HepG2 (cell line): ENCODE measurements around the gene EEF1E1. TPM values are rescaled to one million over a fixed set of nuclear protein-coding genes. Genes with fewer than 3 reads are reported as not detected.
A peak's percentile ranks its signal among the peaks of the same experiment; 100 is the strongest.

Experiments used
- ARHGAP35 ChIP-seq: sonication (generic); formaldehyde crosslinking; IDR thresholded peaks from 2 replicates; pipeline ENCODE4 v1.9.0; 2022; ENCODE audit warnings: mild to moderate bottlenecking, inconsistent platforms, moderate library complexity, missing genetic modification reagents, borderline replicate concordance
- BHLHE40 ChIP-seq: IDR thresholded peaks from 2 replicates; pipeline ENCODE4 v1.6.1; 2011; ENCODE audit warnings: low read length, improper control_type of control experiment
- HNRNPUL1 ChIP-seq: fragments of 200-400 bp; formaldehyde crosslinking; IDR thresholded peaks from 2 replicates; pipeline ENCODE4 v1.6.1; 2017; ENCODE audit warnings: low read depth, mild to moderate bottlenecking, low read length, moderate library complexity
- NCOR1 ChIP-seq: fragments of 200-600 bp; sonication (generic); IDR thresholded peaks from 2 replicates; pipeline ENCODE4 v1.7.0; 2017; ENCODE audit warnings: antibody characterized with exemption, low read length, borderline replicate concordance
- SALL2 ChIP-seq: sonication (generic); formaldehyde crosslinking; IDR thresholded peaks from 2 replicates; pipeline ENCODE4 v1.8.1; 2023; ENCODE audit warnings: mild to moderate bottlenecking, missing genetic modification reagents, inconsistent platforms
- SUZ12 ChIP-seq: fragments of 150-350 bp; IDR thresholded peaks from 2 replicates; pipeline ENCODE4 v1.6.1; 2014; ENCODE audit warnings: low read depth, low read length
- TBX3 ChIP-seq: fragments of 450-650 bp; IDR thresholded peaks from 2 replicates; pipeline ENCODE4 v1.6.1; 2017; ENCODE audit warnings: antibody characterized with exemption, mild to moderate bottlenecking, inconsistent platforms, borderline replicate concordance
- THAP11 ChIP-seq: IDR thresholded peaks from 2 replicates; pipeline ENCODE4 v1.6.1; 2016; ENCODE audit warnings: missing biosample characterization, missing genetic modification reagents
- ZBTB1 ChIP-seq: sonication (generic); formaldehyde crosslinking; IDR thresholded peaks from 2 replicates; pipeline ENCODE4 v1.4.0; 2020; ENCODE audit warnings: missing genetic modification reagents, borderline replicate concordance
- ZNF552 ChIP-seq: sonication (generic); formaldehyde crosslinking; IDR thresholded peaks from 2 replicates; pipeline ENCODE4 v1.9.0; 2022; ENCODE audit warnings: missing genetic modification reagents, mild to moderate bottlenecking, borderline replicate concordance
- ZSCAN9 ChIP-seq: IDR thresholded peaks from 2 replicates; pipeline ENCODE4 v1.6.1; 2016; ENCODE audit warnings: borderline replicate concordance
- polyA plus RNA-seq, 8 experiments: library from polyadenylated mRNA; depleted of rRNA in 3 of 8; stranded (reverse) in 7 of 8; unstranded in 1 of 8; fragments of >200 nt; fragmentation: Illumina TruSeq in 4 of 8; extraction: Trizol in 4 of 8; gene quantifications; 2 replicates each; pipeline versions ENCODE4 v1.2.1 to v1.2.3, GENCODE V29; 2011 to 2016; ENCODE audit warnings: low read depth in 4 of 8, missing spikeins in 1 of 8, mixed read lengths in 1 of 8; ENCODE audit not compliant: insufficient read depth in 1 of 8
- total RNA-seq, 5 experiments: library from RNA; depleted of rRNA; stranded (reverse); fragments of >200 nt; fragmentation: Illumina TruSeq; extraction: Trizol; gene quantifications; 2 replicates each; pipeline ENCODE4 v1.2.3, GENCODE V29; 2016; ENCODE audit warnings: low read depth in 1 of 5
- TF ChIP-seq, protein P1 (sequence below): sonication (generic); formaldehyde crosslinking; IDR thresholded peaks from 2 replicates; pipeline ENCODE4 v1.4.0; 2020; ENCODE audit warnings: mild to moderate bottlenecking, missing genetic modification reagents
- TF ChIP-seq, protein P2 (sequence below): sonication (generic); formaldehyde crosslinking; IDR thresholded peaks from 2 replicates; pipeline ENCODE4 v1.5.0; 2020; ENCODE audit warnings: missing genetic modification reagents
- TF ChIP-seq, protein P3 (sequence below): sonication (generic); formaldehyde crosslinking; IDR thresholded peaks from 2 replicates; pipeline ENCODE4 v1.5.0; 2020; ENCODE audit warnings: missing genetic modification reagents
- TF ChIP-seq, protein P4 (sequence below): sonication (generic); formaldehyde crosslinking; IDR thresholded peaks from 2 replicates; pipeline ENCODE4 v1.5.1; 2020; ENCODE audit warnings: mild to moderate bottlenecking, missing genetic modification reagents

EEF1E1 gene
- total and polyA plus RNA-seq, 2 of the 13 experiments (the other 11 are each of a cell fraction or from before 2014, with no cell fraction given): 128 to 188 TPM

DNA sequence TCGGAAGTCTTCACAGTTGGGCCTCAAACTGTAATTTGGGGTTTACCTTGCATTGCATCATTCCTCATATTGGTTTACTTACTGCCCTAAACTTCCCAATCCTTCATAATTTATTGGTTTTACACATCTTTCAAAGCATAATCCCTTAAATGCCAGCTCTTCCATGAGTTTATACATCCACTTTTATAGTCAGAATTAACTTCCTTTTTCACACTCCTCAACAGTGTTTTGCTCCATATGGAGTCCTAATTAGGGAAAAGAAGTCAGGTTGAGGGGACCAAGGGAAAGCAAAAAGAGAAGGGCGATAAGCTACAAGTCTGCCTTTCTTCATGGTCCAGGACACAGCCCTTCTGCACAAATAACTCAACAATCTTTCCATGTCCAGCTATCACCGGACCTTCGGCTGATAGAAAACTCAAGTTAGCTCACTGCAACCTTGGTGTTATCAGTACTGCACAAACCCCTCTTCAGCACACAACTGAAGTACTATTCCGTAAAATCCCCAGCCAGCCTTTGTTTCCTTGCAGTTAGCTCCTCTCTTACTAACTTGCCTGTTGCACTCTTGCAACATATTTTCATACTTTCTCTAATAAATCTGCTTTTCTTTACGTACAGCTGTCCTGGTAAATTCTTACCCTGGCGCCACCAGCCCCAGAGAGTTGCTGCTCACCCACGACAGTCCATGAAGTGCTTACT, 2.0 kb downstream of the EEF1E1 start (continued):
- TF ChIP-seq, protein P1, sequence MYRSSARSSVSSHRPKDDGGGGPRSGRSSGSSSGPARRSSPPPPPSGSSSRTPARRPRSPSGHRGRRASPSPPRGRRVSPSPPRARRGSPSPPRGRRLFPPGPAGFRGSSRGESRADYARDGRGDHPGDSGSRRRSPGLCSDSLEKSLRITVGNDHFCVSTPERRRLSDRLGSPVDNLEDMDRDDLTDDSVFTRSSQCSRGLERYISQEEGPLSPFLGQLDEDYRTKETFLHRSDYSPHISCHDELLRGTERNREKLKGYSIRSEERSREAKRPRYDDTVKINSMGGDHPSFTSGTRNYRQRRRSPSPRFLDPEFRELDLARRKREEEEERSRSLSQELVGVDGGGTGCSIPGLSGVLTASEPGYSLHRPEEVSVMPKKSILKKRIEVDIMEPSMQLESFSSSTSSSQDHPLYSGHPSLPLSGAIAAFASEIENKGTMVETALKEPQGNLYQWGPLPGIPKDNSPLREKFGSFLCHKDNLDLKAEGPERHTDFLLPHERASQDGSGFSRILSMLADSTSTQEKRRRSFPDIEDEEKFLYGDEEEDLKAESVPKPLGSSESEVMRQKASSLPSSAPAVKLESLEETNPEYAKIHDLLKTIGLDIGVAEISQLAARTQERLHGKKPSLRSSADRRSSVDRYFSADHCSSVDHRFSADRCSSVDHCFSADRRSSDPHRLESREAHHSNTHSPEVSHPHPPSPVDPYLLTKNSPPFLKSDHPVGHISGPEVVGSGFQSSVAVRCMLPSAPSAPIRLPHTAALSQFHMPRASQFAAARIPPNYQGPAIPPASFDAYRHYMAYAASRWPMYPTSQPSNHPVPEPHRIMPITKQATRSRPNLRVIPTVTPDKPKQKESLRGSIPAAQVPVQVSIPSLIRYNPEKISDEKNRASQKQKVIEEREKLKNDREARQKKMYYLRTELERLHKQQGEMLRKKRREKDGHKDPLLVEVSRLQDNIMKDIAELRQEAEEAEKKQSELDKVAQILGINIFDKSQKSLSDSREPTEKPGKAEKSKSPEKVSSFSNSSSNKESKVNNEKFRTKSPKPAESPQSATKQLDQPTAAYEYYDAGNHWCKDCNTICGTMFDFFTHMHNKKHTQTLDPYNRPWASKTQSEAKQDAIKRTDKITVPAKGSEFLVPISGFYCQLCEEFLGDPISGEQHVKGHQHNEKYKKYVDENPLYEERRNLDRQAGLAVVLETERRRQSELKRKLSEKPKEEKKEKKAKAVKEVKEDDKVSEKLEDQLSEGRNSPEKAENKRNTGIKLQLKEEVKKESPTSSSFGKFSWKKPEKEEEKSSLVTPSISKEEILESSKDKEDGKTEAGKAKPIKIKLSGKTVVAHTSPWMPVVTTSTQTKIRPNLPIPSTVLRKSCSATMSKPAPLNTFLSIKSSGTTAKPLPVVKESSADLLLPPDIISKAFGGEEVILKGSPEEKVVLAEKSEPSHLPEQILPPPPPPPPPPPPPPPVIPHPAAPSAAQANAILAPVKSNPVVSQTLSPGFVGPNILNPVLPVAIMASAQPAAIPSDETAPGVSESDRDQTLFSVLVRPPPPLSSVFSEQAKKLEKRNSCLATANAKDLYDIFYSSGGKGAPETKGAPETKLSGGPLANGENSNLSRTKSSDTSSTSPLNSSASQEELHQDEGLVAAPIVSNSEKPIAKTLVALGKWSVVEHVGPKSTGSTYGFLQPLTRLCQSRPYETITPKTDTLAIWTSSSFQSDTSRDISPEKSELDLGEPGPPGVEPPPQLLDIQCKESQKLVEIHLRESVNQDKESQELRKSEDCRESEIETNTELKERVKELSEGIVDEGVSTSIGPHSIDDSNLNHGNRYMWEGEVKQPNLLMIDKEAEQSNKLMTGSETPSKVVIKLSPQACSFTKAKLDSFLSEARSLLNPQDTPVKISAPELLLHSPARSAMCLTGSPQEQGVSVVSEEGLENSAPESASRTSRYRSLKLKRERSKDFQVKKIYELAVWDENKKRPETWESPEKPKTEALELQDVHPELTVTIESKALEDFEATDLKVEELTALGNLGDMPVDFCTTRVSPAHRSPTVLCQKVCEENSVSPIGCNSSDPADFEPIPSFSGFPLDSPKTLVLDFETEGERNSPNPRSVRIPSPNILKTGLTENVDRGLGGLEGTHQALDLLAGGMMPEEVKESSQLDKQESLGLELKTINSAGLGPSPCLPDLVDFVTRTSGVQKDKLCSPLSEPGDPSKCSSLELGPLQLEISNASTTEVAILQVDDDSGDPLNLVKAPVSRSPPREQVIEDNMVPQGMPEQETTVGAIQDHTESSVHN (CRISPR knock-in tag): 0 out of 2 replicates have a peak, but pooled peaks have one; percentile 25
- TF ChIP-seq NCOR1 (no peak), ARHGAP35 (CRISPR knock-in tag) (no peak), SALL2 (CRISPR knock-in tag) (no peak), ZBTB1 (CRISPR knock-in tag) (no peak), THAP11 (CRISPR knock-in tag) (no peak), HNRNPUL1 (no peak), TBX3 (no peak), ZSCAN9 (CRISPR knock-in tag) (no peak), ZNF552 (CRISPR knock-in tag) (no peak), BHLHE40 (no peak), SUZ12 (no peak)
- TF ChIP-seq, protein P2, sequence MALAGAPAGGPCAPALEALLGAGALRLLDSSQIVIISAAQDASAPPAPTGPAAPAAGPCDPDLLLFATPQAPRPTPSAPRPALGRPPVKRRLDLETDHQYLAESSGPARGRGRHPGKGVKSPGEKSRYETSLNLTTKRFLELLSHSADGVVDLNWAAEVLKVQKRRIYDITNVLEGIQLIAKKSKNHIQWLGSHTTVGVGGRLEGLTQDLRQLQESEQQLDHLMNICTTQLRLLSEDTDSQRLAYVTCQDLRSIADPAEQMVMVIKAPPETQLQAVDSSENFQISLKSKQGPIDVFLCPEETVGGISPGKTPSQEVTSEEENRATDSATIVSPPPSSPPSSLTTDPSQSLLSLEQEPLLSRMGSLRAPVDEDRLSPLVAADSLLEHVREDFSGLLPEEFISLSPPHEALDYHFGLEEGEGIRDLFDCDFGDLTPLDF (CRISPR knock-in tag): no peak
- TF ChIP-seq, protein P3, sequence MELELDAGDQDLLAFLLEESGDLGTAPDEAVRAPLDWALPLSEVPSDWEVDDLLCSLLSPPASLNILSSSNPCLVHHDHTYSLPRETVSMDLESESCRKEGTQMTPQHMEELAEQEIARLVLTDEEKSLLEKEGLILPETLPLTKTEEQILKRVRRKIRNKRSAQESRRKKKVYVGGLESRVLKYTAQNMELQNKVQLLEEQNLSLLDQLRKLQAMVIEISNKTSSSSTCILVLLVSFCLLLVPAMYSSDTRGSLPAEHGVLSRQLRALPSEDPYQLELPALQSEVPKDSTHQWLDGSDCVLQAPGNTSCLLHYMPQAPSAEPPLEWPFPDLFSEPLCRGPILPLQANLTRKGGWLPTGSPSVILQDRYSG (CRISPR knock-in tag): no peak
- TF ChIP-seq, protein P4, sequence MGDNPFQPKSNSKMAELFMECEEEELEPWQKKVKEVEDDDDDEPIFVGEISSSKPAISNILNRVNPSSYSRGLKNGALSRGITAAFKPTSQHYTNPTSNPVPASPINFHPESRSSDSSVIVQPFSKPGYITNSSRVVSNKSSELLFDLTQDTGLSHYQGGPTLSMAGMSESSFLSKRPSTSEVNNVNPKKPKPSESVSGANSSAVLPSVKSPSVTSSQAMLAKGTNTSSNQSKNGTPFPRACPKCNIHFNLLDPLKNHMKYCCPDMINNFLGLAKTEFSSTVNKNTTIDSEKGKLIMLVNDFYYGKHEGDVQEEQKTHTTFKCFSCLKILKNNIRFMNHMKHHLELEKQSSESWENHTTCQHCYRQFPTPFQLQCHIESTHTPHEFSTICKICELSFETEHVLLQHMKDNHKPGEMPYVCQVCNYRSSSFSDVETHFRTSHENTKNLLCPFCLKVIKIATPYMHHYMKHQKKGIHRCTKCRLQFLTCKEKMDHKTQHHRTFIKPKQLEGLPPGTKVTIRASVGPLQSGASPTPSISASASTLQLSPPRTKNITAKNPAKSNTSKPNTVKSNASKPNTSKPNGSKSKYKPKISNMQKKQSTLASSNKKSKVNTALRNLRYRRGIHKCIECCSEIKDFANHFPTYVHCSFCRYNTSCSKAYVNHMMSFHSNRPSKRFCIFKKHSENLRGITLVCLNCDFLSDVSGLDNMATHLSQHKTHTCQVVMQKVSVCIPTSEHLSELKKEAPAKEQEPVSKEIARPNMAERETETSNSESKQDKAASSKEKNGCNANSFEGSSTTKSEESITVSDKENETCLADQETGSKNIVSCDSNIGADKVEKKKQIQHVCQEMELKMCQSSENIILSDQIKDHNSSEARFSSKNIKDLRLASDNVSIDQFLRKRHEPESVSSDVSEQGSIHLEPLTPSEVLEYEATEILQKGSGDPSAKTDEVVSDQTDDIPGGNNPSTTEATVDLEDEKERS (CRISPR knock-in tag): no peak
